ENCODE data around the gene UBE3D.

DNA sequence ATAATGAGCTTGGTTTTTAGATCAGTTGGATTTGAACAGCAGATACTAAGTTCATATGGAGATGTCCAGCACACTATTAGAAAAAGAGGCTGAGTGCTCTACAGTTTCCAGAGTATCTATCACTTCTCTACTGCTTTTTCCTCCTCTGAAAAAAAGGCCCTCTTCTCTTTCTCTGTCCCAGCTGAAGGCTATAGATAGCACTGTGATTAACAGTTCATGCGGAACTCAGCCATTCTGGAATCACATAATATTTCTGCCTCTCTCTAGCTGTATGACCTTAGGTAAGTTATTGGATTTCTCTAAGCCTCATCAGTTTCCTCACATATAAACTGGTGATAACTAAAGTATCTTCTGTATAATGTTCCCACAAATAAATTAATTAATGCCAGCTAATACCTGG lies 184.1 kb downstream of the UBE3D start:
- TF ChIP-seq, protein P1, sequence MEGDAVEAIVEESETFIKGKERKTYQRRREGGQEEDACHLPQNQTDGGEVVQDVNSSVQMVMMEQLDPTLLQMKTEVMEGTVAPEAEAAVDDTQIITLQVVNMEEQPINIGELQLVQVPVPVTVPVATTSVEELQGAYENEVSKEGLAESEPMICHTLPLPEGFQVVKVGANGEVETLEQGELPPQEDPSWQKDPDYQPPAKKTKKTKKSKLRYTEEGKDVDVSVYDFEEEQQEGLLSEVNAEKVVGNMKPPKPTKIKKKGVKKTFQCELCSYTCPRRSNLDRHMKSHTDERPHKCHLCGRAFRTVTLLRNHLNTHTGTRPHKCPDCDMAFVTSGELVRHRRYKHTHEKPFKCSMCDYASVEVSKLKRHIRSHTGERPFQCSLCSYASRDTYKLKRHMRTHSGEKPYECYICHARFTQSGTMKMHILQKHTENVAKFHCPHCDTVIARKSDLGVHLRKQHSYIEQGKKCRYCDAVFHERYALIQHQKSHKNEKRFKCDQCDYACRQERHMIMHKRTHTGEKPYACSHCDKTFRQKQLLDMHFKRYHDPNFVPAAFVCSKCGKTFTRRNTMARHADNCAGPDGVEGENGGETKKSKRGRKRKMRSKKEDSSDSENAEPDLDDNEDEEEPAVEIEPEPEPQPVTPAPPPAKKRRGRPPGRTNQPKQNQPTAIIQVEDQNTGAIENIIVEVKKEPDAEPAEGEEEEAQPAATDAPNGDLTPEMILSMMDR (IDR thresholded peaks at IDR 0.05): no peak
- TF ChIP-seq, protein P2, sequence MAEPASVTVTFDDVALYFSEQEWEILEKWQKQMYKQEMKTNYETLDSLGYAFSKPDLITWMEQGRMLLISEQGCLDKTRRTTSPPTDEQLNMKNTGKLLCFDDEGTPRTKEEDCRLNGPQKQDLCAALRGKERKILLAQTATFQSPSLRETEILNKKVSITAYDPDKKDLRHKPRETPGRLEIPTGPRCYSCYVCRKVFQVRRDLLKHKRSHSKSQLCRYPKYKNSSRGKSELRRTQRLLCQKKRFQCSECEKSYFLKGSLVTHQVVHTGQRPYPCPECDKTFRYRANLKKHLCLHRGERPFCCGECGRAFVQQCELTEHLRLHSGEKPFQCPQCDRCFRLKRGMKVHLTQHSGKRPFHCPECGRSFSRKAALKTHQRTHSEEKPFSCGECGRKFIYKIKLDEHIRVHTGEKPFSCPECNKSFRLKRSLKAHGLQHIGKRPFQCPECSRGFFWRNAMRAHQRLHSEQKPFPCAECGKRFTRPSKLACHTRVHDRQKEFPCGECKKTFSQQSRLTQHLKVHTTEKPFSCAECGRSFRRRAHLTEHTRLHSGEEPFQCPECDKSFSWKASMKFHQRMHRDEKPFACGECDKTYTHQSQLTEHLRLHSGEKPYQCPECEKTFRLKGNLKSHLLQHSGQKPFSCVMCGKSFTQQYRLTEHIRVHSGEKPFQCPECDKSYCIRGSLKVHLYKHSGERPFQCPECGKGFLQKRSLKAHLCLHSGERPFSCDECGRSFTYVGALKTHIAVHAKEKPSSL (CRISPR knock-in tag; conservative IDR thresholded peaks at IDR 0.05): no peak
- TF ChIP-seq RELA (CRISPR knock-in tag; IDR thresholded peaks at IDR 0.05; ENCODE audit: borderline replicate concordance): no peak
- TF ChIP-seq, protein P3, sequence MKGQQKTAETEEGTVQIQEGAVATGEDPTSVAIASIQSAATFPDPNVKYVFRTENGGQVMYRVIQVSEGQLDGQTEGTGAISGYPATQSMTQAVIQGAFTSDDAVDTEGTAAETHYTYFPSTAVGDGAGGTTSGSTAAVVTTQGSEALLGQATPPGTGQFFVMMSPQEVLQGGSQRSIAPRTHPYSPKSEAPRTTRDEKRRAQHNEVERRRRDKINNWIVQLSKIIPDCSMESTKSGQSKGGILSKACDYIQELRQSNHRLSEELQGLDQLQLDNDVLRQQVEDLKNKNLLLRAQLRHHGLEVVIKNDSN (CRISPR knock-in tag; IDR thresholded peaks at IDR 0.05): no peak
- TF ChIP-seq NR3C1 (CRISPR knock-in tag; conservative IDR thresholded peaks at IDR 0.05; ENCODE audit: low read depth): no peak
- TF ChIP-seq NFYB (CRISPR knock-in tag; conservative IDR thresholded peaks at IDR 0.05; ENCODE audit: low read depth): no peak
- no peak for TF ChIP-seq SP1 (CRISPR knock-in tag; conservative IDR thresholded peaks at IDR 0.05)
